Prostate gland (tissue), 2 donors: ENCODE results near the gene MAML3. TPM values are rescaled to one million over a fixed set of nuclear protein-coding genes. Genes with fewer than 3 reads are reported as not detected.

Experiments
- DNase-seq: peaks from one replicate; pipeline ENCODE4 v3.0.0-alpha.2; 2019; ENCODE audit warnings: low spot score
- H3K27ac ChIP-seq, 2 donors: fragments of 200-600 bp; sonication (generic); 2 replicates each; pipeline ENCODE4 v1.5.1; 2017 to 2019
- H3K27me3 ChIP-seq: fragments of 200-600 bp; sonication (generic); replicated peaks from 2 replicates; pipeline ENCODE4 v1.5.1; 2019; ENCODE audit not compliant: insufficient read depth
- H3K36me3 ChIP-seq, 2 donors: fragments of 200-600 bp; sonication (generic); 1 replicate in 1 of 2; 2 replicates in 1 of 2; pipeline versions ENCODE4 v1.5.1 to v1.8.1; 2017 to 2019
- H3K4me1 ChIP-seq: fragments of 200-600 bp; sonication (generic); replicated peaks from 2 replicates; pipeline ENCODE4 v1.5.1; 2019
- H3K4me3 ChIP-seq, 2 donors: fragments of 200-600 bp; sonication (generic); 2 replicates each; pipeline ENCODE4 v1.5.1; 2017 to 2019
- H3K9me3 ChIP-seq: fragments of 200-600 bp; sonication (generic); 2 replicates; pipeline ENCODE4 v1.5.1; 2017
- POLR2A ChIP-seq: fragments of 450-650 bp; IDR thresholded peaks from one replicate; pipeline ENCODE4 v1.6.1; 2016; ENCODE audit warnings: antibody characterized with exemption, mild to moderate bottlenecking
- POLR2AphosphoS5 ChIP-seq: sonication (generic); formaldehyde crosslinking; IDR thresholded peaks from one replicate; pipeline ENCODE4 v1.6.1; 2017; ENCODE audit warnings: antibody characterized with exemption
- WGBS: methylation state at CpG from one replicate; pipeline ENCODE4 v1.1.5; 2018; 5-methylcytosine and 5-hydroxymethylcytosine counted together
- intact Hi-C: fragments of 100-400 bp; cut with DNase I; formaldehyde crosslinking; loops from one replicate; pipeline ENCODE4 v1.14.2; 2022
- total RNA-seq, 2 donors: library from RNA; depleted of rRNA; stranded (reverse); fragments of >200 nt; gene quantifications; one replicate each; pipeline ENCODE4 v1.1.0, GENCODE V29; 2016
- TF ChIP-seq, protein P1 (sequence below), 4 experiments: fragments of 200-600 bp in 2 of 4; fragments of 450-650 bp in 2 of 4; sonication (generic) in 2 of 4; IDR thresholded peaks; 1 replicate in 3 of 4; 2 replicates in 1 of 4; pipeline ENCODE4 v1.5.1; 2016 to 2019; ENCODE audit warnings: antibody characterized with exemption in 4 of 4, mild to moderate bottlenecking in 2 of 4, moderate library complexity in 2 of 4

MAML3 gene
- total RNA-seq, 2 donors from 2014 or later, result 15.0 to 30.6 TPM

DNA sequence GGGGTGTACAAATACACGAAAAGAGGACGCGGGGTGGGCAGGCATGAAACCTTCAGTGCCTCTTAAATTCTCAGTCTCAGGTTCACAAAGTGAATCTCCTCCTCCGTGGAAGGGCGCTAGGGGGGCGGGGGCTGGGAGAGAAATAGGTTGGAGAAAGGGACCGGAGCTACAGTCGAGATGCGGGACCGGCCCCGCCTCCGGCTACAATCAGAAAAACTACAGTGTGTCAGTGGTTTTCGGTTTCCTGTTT lies 3.4 kb downstream of the MAML3 start:
- H3K4me1 ChIP-seq, result peaks cover 6% of the 10 kb centered on the region
- DNase-seq, result peak; percentile 92
- 0% methylated on average over 13 of the region's 13 CpGs for WGBS
- H3K4me3 ChIP-seq, result peak overlapping the region; percentile 79 to 80
- no peaks in the 10 kb centered on the region for H3K36me3 ChIP-seq
- no peaks in the 10 kb centered on the region for H3K27me3 ChIP-seq
- TF ChIP-seq, protein P1, sequence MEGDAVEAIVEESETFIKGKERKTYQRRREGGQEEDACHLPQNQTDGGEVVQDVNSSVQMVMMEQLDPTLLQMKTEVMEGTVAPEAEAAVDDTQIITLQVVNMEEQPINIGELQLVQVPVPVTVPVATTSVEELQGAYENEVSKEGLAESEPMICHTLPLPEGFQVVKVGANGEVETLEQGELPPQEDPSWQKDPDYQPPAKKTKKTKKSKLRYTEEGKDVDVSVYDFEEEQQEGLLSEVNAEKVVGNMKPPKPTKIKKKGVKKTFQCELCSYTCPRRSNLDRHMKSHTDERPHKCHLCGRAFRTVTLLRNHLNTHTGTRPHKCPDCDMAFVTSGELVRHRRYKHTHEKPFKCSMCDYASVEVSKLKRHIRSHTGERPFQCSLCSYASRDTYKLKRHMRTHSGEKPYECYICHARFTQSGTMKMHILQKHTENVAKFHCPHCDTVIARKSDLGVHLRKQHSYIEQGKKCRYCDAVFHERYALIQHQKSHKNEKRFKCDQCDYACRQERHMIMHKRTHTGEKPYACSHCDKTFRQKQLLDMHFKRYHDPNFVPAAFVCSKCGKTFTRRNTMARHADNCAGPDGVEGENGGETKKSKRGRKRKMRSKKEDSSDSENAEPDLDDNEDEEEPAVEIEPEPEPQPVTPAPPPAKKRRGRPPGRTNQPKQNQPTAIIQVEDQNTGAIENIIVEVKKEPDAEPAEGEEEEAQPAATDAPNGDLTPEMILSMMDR (IDR thresholded peaks at IDR 0.05), result peak in 1 of 4 experiments; percentile 1
- TF ChIP-seq POLR2AphosphoS5 (no peak), POLR2A (peak; percentile 7)
- H3K9me3 ChIP-seq, result no peaks in the 10 kb centered on the region
- intact Hi-C loops, result loop anchor here (2.0 to 10.0 kb wide), 8 partner anchors 53 to 483 kb away; partner anchors contain the start of gene MGST2
- H3K27ac ChIP-seq, result peak overlapping the region; percentile 97 to 99

DNA sequence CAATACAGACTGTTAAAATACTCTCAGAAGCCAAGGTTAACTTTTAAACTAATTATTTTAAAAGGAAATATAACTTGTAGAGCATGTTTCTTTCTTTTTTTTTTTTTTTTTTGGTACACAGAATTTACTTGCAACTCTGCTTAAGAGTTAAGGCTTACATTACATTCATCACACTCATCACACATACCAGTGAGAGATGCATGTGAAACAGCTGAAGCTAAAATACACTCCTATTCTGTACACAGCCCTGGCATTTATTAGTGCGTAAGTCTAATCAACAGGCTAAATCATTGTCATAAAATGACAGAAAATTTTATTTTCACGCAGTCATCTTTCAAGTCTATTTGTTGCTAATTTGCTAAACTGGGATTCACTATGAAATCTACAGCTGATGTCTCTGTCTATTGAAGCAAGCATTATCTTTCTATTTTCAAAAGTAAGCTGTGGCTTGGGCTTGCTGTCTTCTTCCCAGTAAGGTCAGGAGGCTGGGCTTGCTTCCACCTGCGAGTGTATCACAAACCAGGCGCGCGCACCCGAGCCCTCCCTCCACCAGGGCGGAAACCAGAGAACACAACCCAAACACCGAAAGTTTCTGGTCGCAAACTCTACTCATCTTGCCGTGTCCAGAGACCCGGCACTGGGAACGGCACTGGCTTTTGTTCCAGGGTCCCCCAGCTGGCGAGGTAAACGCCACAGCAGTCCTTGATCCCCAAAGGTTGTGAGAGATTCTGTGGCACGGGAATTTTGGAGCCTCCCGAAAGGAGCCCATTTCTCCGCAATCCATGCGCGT lies 3.9 kb downstream of the MAML3 start:
- peak overlapping the region; percentile 97 to 99 for H3K27ac ChIP-seq
- peak; percentile 84 for DNase-seq
- H3K9me3 ChIP-seq, result no peaks in the 10 kb centered on the region
- no peaks in the 10 kb centered on the region for H3K27me3 ChIP-seq
- peak overlapping the region; percentile 79 to 80 for H3K4me3 ChIP-seq
- H3K4me1 ChIP-seq, result peaks cover 6% of the 10 kb centered on the region
- under 1% methylated on average over 20 of the region's 20 CpGs for WGBS
- H3K36me3 ChIP-seq, result no peaks in the 10 kb centered on the region
- intact Hi-C loops, result loop anchor here (2.0 to 10.0 kb wide), 8 partner anchors 53 to 483 kb away; partner anchors contain the start of gene MGST2
- TF ChIP-seq POLR2A (no peak), POLR2AphosphoS5 (peak; percentile 25)
- TF ChIP-seq, protein P1 (IDR thresholded peaks at IDR 0.05), result peak in 2 of 4 experiments; percentile 32 to 36

DNA sequence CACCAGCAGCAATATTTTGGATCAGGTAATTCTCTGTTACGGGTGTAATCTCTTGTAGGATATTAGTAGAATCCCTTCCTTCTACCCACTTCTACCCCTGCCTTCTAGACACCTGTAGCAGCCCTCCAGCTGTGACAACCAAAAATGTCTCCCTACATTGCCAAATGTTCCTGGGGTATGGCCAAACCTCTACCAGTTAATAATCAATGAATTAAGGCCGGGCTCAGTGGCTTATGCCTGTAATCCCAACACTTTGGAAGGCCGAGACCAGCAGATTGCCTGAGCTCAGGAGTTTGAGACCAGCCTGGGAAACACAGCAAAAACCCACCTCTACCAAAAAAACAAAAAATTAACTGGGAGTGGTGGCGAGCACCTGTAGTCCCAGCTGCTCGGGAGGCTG lies 9.9 kb downstream of the MAML3 start:
- Histone ChIP-seq H3K36me3 (no peaks in the 10 kb centered on the region), H3K27ac (peak overlapping the region; percentile 23 to 47), H3K27me3 (no peaks in the 10 kb centered on the region), H3K9me3 (no peaks in the 10 kb centered on the region), H3K4me3 (no peak overlapping the region), H3K4me1 (peaks cover 27% of the 10 kb centered on the region)
- intact Hi-C loops, result no loop called here
- TF ChIP-seq POLR2AphosphoS5, result no peak
- 85% methylated on average over 5 of the region's 5 CpGs for WGBS
- no peak for DNase-seq

DNA sequence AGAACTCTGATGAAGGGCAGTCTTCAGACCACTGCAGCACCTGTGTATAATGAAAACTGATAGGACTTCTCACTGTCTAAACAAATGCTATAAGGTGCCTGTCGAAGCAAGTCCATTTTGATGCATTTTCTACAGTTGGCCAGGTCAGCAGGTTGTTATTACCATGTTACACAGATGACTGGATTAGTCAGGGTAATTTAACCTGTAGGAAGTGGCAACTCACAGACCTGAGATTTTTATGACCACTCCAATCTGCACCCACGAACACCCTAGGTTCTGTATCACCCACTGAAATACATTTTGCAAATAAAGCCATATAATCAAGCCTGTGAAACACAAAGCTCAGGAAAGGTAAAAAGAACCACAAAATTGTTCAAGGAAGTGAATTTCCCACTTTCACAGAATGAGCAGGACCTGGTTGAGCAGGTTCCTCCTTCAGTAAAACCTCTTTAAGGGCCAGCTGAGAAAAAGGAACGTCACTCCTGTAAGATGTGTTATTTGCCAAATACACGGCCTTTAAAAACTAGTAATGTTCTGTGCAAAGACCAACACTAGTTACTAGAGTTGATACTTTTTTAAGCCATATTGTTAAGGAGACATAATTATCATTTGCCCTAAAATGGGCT lies 12.7 kb downstream of the MAML3 start:
- H3K36me3 ChIP-seq, result no peaks in the 10 kb centered on the region
- peaks cover 35% of the 10 kb centered on the region for H3K4me1 ChIP-seq
- H3K27me3 ChIP-seq, result no peaks in the 10 kb centered on the region
- peak overlapping the region in 1 of 2 donors; percentile 0 for H3K4me3 ChIP-seq
- DNase-seq, result peak; percentile 69
- TF ChIP-seq POLR2A, result no peak
- TF ChIP-seq POLR2AphosphoS5, result peak; percentile 70
- intact Hi-C loops, result no loop called here
- WGBS, result 34% methylated on average over 4 of the region's 4 CpGs
- H3K27ac ChIP-seq, result peak overlapping the region; percentile 67 to 74
- H3K9me3 ChIP-seq, result no peaks in the 10 kb centered on the region

DNA sequence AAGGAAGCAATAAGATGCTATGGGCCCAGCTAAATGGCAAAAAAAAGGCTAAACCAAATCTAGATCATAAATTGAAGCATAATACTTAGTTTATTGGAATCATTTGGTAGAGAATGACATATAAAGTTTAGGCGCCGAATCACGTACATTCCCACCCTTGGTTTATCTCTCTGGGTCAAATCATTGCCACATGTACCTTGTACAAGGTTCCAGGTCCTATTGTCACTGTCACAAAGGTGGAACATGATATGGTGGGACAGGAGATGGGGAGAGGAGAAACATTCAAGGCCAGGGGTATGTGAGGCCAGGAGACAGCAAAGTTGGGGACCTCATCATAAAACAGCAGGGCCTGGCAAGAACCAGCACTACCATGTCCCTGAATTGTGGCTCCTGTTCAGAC lies 13.4 kb downstream of the MAML3 start:
- intact Hi-C loops, result no loop called here
- no peak overlapping the region for H3K4me3 ChIP-seq
- H3K9me3 ChIP-seq, result no peaks in the 10 kb centered on the region
- TF ChIP-seq, protein P1 (IDR thresholded peaks at IDR 0.05), result no peak
- TF ChIP-seq POLR2A, result no peak
- no peak for TF ChIP-seq POLR2AphosphoS5
- 51% methylated on average over 3 of the region's 3 CpGs for WGBS
- DNase-seq, result peak; percentile 49
- H3K27me3 ChIP-seq, result no peaks in the 10 kb centered on the region
- no peaks in the 10 kb centered on the region for H3K36me3 ChIP-seq
- peak overlapping the region; percentile 67 to 74 for H3K27ac ChIP-seq
- peaks cover 35% of the 10 kb centered on the region for H3K4me1 ChIP-seq
